GM21717 (cell line): Measurements from ENCODE around the gene PITRM1.

Experiments used
- ATAC-seq: cut with Tn5 transposase; IDR thresholded peaks from one replicate; pipeline ENCODE4 v1.9.1; 2021; ENCODE audit warnings: mild to moderate bottlenecking, moderate library complexity; ENCODE audit not compliant: unreplicated experiment

Gene PITRM1

GRCh38 chr10:3166496-3167290, 5.9 kb downstream of the PITRM1 start:
- no peak for ATAC-seq

GRCh38 chr10:3165196-3165595, 7.4 kb downstream of the PITRM1 start:
- no peak for ATAC-seq

- ATAC-seq = no peak
Observed at GRCh38 chr10:3163879-3164278, 8.7 kb downstream of the PITRM1 start.

GRCh38 chr10:3162533-3162932, 10.0 kb downstream of the PITRM1 start:
- no peak for ATAC-seq

- ATAC-seq = no peak
Observed at GRCh38 chr10:3159152-3159551, 13.4 kb downstream of the PITRM1 start.

- no peak for ATAC-seq
Observed at GRCh38 chr10:3154666-3155065, 17.9 kb downstream of the PITRM1 start.

GRCh38 chr10:3152566-3152935, 20.0 kb downstream of the PITRM1 start:
- no peak for ATAC-seq

GRCh38 chr10:3151889-3152565, 20.6 kb downstream of the PITRM1 start:
- no peak for ATAC-seq

- ATAC-seq = no peak
Observed at GRCh38 chr10:3150961-3151360, 21.6 kb downstream of the PITRM1 start.

- ATAC-seq = no peak
Observed at GRCh38 chr10:3150366-3150765, 22.2 kb downstream of the PITRM1 start.

GRCh38 chr10:3149918-3150317, 22.7 kb downstream of the PITRM1 start:
- no peak for ATAC-seq

GRCh38 chr10:3148994-3149393, 23.6 kb downstream of the PITRM1 start:
- no peak for ATAC-seq

- no peak for ATAC-seq
Observed at GRCh38 chr10:3148041-3148440, 24.5 kb downstream of the PITRM1 start.

- no peak for ATAC-seq
Observed at GRCh38 chr10:3147117-3147820, 25.3 kb downstream of the PITRM1 start.

GRCh38 chr10:3146289-3146688, 26.3 kb downstream of the PITRM1 start:
- no peak for ATAC-seq

- no peak for ATAC-seq
Observed at GRCh38 chr10:3145366-3145765, 27.2 kb downstream of the PITRM1 start.

- no peak for ATAC-seq
Observed at GRCh38 chr10:3143791-3144434, 28.7 kb downstream of the PITRM1 start.

GRCh38 chr10:3143366-3143765, 29.2 kb downstream of the PITRM1 start:
- no peak for ATAC-seq

- no peak for ATAC-seq
Observed at GRCh38 chr10:3142146-3142875, 30.3 kb downstream of the PITRM1 start.

GRCh38 chr10:3141351-3142005, 31.1 kb downstream of the PITRM1 start:
- no peak for ATAC-seq
